ENCODE measurements around the gene ANGPT4.

GRCh38 chr20:939606-940005 lies 23.5 kb upstream of the ANGPT4 start:
- no peak for TF ChIP-seq EHMT2 (IDR thresholded peaks at IDR 0.05; ENCODE audit: borderline replicate concordance, low read depth, low read length)
- no peak for TF ChIP-seq ZNF121 (CRISPR knock-in tag; IDR thresholded peaks at IDR 0.05)
- TF ChIP-seq RBAK (CRISPR knock-in tag; IDR thresholded peaks at IDR 0.05) = no peak
- TF ChIP-seq RXRB (CRISPR knock-in tag; IDR thresholded peaks at IDR 0.05; ENCODE audit: borderline replicate concordance) = no peak
- TF ChIP-seq ZNF205 (CRISPR knock-in tag; IDR thresholded peaks at IDR 0.05) = no peak
- no peak for TF ChIP-seq ZBTB3 (CRISPR knock-in tag; IDR thresholded peaks at IDR 0.05; ENCODE audit: borderline replicate concordance, low read depth)
- TF ChIP-seq SNAPC2 (CRISPR knock-in tag; IDR thresholded peaks at IDR 0.05) = no peak
- TF ChIP-seq ZBTB43 (CRISPR knock-in tag; conservative IDR thresholded peaks at IDR 0.05) = no peak
- no peak for TF ChIP-seq POLR2A (IDR thresholded peaks at IDR 0.05; ENCODE audit: insufficient read depth in 1 of 2, low read depth in 2 of 2, low read length in 2 of 2)
